Activated CD8-positive, alpha-beta memory T cell treated with anti-CD3 and anti-CD28 coated beads for 1 hour (primary cell): ENCODE measurements around the gene SPRED3.

ENCODE experiments used
- DNase-seq, 2 donors: peaks; one replicate each; pipeline ENCODE4 v3.0.0-alpha.2; 2020; ENCODE audit warnings: low read depth in 1 of 2; ENCODE audit errors: extremely low read depth in 1 of 2

Gene SPRED3

GRCh38 chr19:38370299-38370698 is 18.2 kb upstream of the SPRED3 start:
- DNase-seq, result no peak

- DNase-seq, result no peak
These were observed 17.4 kb upstream of the SPRED3 start for GRCh38 chr19:38371081-38371480.

- DNase-seq, result no peak
These were observed 14.6 kb upstream of the SPRED3 start for GRCh38 chr19:38373907-38374331.

GRCh38 chr19:38374332-38375097 is 14.0 kb upstream of the SPRED3 start, which contains the start of gene PSMD8:
PSMD8 (plus strand) TSS chr19:38374571; CDS start chr19:38374602, 31 bp downstream.
- DNase-seq, result peak; percentile 94 to 97

- DNase-seq, result no peak
These were observed 13.4 kb upstream of the SPRED3 start for GRCh38 chr19:38375098-38375493.

GRCh38 chr19:38375748-38376147 is 12.7 kb upstream of the SPRED3 start:
- DNase-seq, result no peak

GRCh38 chr19:38376576-38376975 is 11.9 kb upstream of the SPRED3 start:
- no peak for DNase-seq

GRCh38 chr19:38377052-38377451 is 11.4 kb upstream of the SPRED3 start:
- DNase-seq, result no peak

- no peak for DNase-seq
These were observed 9.6 kb upstream of the SPRED3 start for GRCh38 chr19:38378866-38379265.

GRCh38 chr19:38381138-38381537 is 7.4 kb upstream of the SPRED3 start:
- no peak for DNase-seq

GRCh38 chr19:38383184-38383583 is 5.3 kb upstream of the SPRED3 start:
- no peak for DNase-seq

GRCh38 chr19:38383743-38384142 is 4.8 kb upstream of the SPRED3 start:
- DNase-seq, result no peak

- no peak for DNase-seq
These were observed 4.1 kb upstream of the SPRED3 start for GRCh38 chr19:38384209-38385027.

- no peak for DNase-seq
These were observed 3.3 kb upstream of the SPRED3 start for GRCh38 chr19:38385057-38385803.

GRCh38 chr19:38385804-38386257 is 2.7 kb upstream of the SPRED3 start:
- no peak for DNase-seq

- no peak for DNase-seq
These were observed 2.1 kb upstream of the SPRED3 start for GRCh38 chr19:38386300-38386970.

- no peak for DNase-seq
These were observed 1.4 kb upstream of the SPRED3 start for GRCh38 chr19:38386971-38387549.

GRCh38 chr19:38387550-38388348 is 748 bp upstream of the SPRED3 start, which contains the start of gene GGN:
GGN (minus strand) TSS chr19:38388034; CDS start chr19:38387261, 773 bp downstream.
- DNase-seq, result peak; percentile 36 to 53
